Measurements from ENCODE around the gene PHC1.
"Not testable (repeated sequence)": the region's sequence is repeated elsewhere in the genome, so short reads cannot be mapped to it uniquely, and the experiment has no call there.

GRCh38 chr12:8934080-8934479 lies 19.8 kb downstream of the PHC1 start:
- TF ChIP-seq POLR2A, CTCF, POLR2AphosphoS5 (IDR thresholded peaks at IDR 0.05): not testable (repeated sequence)
